Aorta (tissue), 5 donors: Measurements from ENCODE around the gene ABCB1. TPM values are rescaled to one million over a fixed set of nuclear protein-coding genes. Genes with fewer than 3 reads are reported as not detected.

Experiments used
- ATAC-seq: fragments of 200-7000 bp; cut with Tn5 transposase; one replicate; pipeline ENCODE4 v1.9.1; 2022; ENCODE audit warnings: moderate library complexity; ENCODE audit not compliant: low FRiP score
- DNase-seq, 2 donors: peaks; one replicate each; pipeline ENCODE4 v3.0.0-alpha.2; 2020
- H3K27ac ChIP-seq, 2 donors: one replicate each; pipeline ENCODE4 v1.5.1; 2013; ENCODE audit warnings: low read length in 2 of 2, mild to moderate bottlenecking in 2 of 2, moderate library complexity in 2 of 2, control low read depth in 1 of 2, inconsistent platforms in 1 of 2, low read depth in 1 of 2
- H3K27me3 ChIP-seq, 2 donors: one replicate each; pipeline ENCODE4 v1.6.1; 2013; ENCODE audit warnings: control low read depth in 1 of 2, low read length in 1 of 2, mild to moderate bottlenecking in 1 of 2, moderate library complexity in 1 of 2; ENCODE audit not compliant: insufficient read depth in 2 of 2, control insufficient read depth in 1 of 2
- H3K36me3 ChIP-seq, 2 donors: one replicate each; pipeline ENCODE4 v1.6.1; 2013; ENCODE audit warnings: control low read depth in 1 of 2, low read length in 1 of 2, mild to moderate bottlenecking in 1 of 2; ENCODE audit not compliant: insufficient read depth in 2 of 2, control insufficient read depth in 1 of 2
- H3K4me1 ChIP-seq, 2 donors: one replicate each; pipeline ENCODE4 v1.6.1; 2013; ENCODE audit warnings: low read length in 2 of 2, control low read depth in 1 of 2, mild to moderate bottlenecking in 1 of 2, moderate library complexity in 1 of 2; ENCODE audit not compliant: insufficient read depth in 2 of 2, control insufficient read depth in 1 of 2
- H3K4me3 ChIP-seq, 2 donors: one replicate each; pipeline ENCODE4 v1.5.1; 2013; ENCODE audit warnings: low read length in 2 of 2, control low read depth in 1 of 2, mild to moderate bottlenecking in 1 of 2
- H3K9me3 ChIP-seq: one replicate; pipeline ENCODE4 v1.6.1; 2013; ENCODE audit warnings: mild to moderate bottlenecking, low read length; ENCODE audit not compliant: control insufficient read depth
- WGBS, 2 donors: extraction: QIAGEN DNeasy Blood & Tissue Kit; methylation state at CpG; one replicate each; pipeline ENCODE4 v1.1.7; 2013; 5-methylcytosine and 5-hydroxymethylcytosine counted together
- intact Hi-C, 2 donors: fragments of 100-400 bp; cut with DNase I; formaldehyde crosslinking; loops; one replicate each; pipeline versions ENCODE4 v1.14.2 to v1.15.0; 2022
- polyA plus RNA-seq, 2 donors: library from polyadenylated mRNA; stranded (reverse); fragments of 200-250 nt; gene quantifications; one replicate each; pipeline ENCODE4 v1.2.3, GENCODE V29; 2013
- total RNA-seq, 2 donors: library from RNA; stranded (reverse); fragmentation: NEBNext Ultra II Directional; extraction: Animal tissue kit (Norgen Biotek cat#: 25700); gene quantifications; one replicate each; pipeline ENCODE4 v1.2.1, GENCODE V29; 2021
- donor health status: healthy with polysubstance abuse.
- donor health status: Bipolar disorder and iron deficiency.
- donor health status: DM: no; HTN: no; CAD: no.
- donor health status: DM: no; HTN: no; CAD: no.
- donor health status: DM: yes; HTN: yes; CAD: no.

The ABCB1 gene
- total and polyA plus RNA-seq, 4 donors, result 0.05 to 10.6 (median 2.8) TPM

- intact Hi-C loops, result no loop called here
- 53 to 55% methylated on average over 1 of the region's 1 CpG for WGBS, 2 donors
- ATAC-seq (no peak), DNase-seq (no peak)
- Histone ChIP-seq H3K27ac (no peak overlapping the region), H3K27me3 (peaks cover 0 to 1% of the 10 kb centered on the region in 2 donors), H3K4me1 (no peaks in the 10 kb centered on the region), H3K9me3 (no peaks in the 10 kb centered on the region), H3K4me3 (no peak overlapping the region), H3K36me3 (no peaks in the 10 kb centered on the region)
These were observed 14.5 kb upstream of the ABCB1 start for GRCh38 chr7:87615197-87615596.

GRCh38 chr7:87609916-87610315, 9.2 kb upstream of the ABCB1 start:
- ATAC-seq (no peak), DNase-seq (no peak)
- H3K4me3 ChIP-seq, result no peak overlapping the region
- H3K27ac ChIP-seq, result no peak overlapping the region
- no peaks in the 10 kb centered on the region for H3K9me3 ChIP-seq
- intact Hi-C loops, result no loop called here
- H3K4me1 ChIP-seq, result no peaks in the 10 kb centered on the region
- no peaks in the 10 kb centered on the region for H3K27me3 ChIP-seq
- 88 to 91% methylated on average over 5 of the region's 5 CpGs for WGBS, 2 donors
- no peaks in the 10 kb centered on the region for H3K36me3 ChIP-seq

- Histone ChIP-seq H3K27me3 (no peaks in the 10 kb centered on the region), H3K4me1 (no peaks in the 10 kb centered on the region), H3K9me3 (no peaks in the 10 kb centered on the region), H3K36me3 (no peaks in the 10 kb centered on the region), H3K4me3 (no peak overlapping the region), H3K27ac (no peak overlapping the region)
- intact Hi-C loops, result no loop called here
- ATAC-seq (no peak), DNase-seq (no peak)
- WGBS, 2 donors, result 3 to 5% methylated on average over 3 of the region's 3 CpGs
These were observed 7.7 kb upstream of the ABCB1 start for GRCh38 chr7:87608431-87608830.

- DNase-seq (no peak), ATAC-seq (no peak)
- Histone ChIP-seq H3K4me3 (no peak overlapping the region), H3K27ac (no peak overlapping the region), H3K36me3 (no peaks in the 10 kb centered on the region), H3K4me1 (no peaks in the 10 kb centered on the region), H3K9me3 (no peaks in the 10 kb centered on the region), H3K27me3 (no peaks in the 10 kb centered on the region)
- 88% methylated on average over 1 of the region's 1 CpG for WGBS, 2 donors
- intact Hi-C loops, result no loop called here
These were observed 3.6 kb upstream of the ABCB1 start for GRCh38 chr7:87604264-87604663.

- no peak overlapping the region for H3K4me3 ChIP-seq
- no peaks in the 10 kb centered on the region for H3K36me3 ChIP-seq
- intact Hi-C loops, result no loop called here
- WGBS, 2 donors, result 60 to 64% methylated on average over 10 of the region's 10 CpGs
- H3K27ac ChIP-seq, result no peak overlapping the region
- DNase-seq (peak in 1 of 2 donors; percentile 57), ATAC-seq (no peak)
- no peaks in the 10 kb centered on the region for H3K4me1 ChIP-seq
- H3K9me3 ChIP-seq, result no peaks in the 10 kb centered on the region
- H3K27me3 ChIP-seq, result no peaks in the 10 kb centered on the region
These were observed 1.3 kb downstream of the ABCB1 start for GRCh38 chr7:87599336-87599735.

- WGBS, 2 donors, result 85 to 86% methylated on average over 4 of the region's 4 CpGs
- DNase-seq, result no peak
- Histone ChIP-seq H3K4me1 (no peaks in the 10 kb centered on the region), H3K36me3 (no peaks in the 10 kb centered on the region), H3K4me3 (no peak overlapping the region), H3K27me3 (no peaks in the 10 kb centered on the region), H3K9me3 (no peaks in the 10 kb centered on the region), H3K27ac (no peak overlapping the region)
- no peak for ATAC-seq
- intact Hi-C loops, result no loop called here
These were observed 2.3 kb downstream of the ABCB1 start for GRCh38 chr7:87598234-87599009.

- H3K9me3 ChIP-seq, result no peaks in the 10 kb centered on the region
- intact Hi-C loops, result no loop called here
- WGBS, 2 donors, result 33 to 37% methylated on average over 1 of the region's 1 CpG
- no peaks in the 10 kb centered on the region for H3K4me1 ChIP-seq
- no peaks in the 10 kb centered on the region for H3K27me3 ChIP-seq
- no peak overlapping the region for H3K27ac ChIP-seq
- no peak overlapping the region for H3K4me3 ChIP-seq
- no peak for ATAC-seq
- no peaks in the 10 kb centered on the region for H3K36me3 ChIP-seq
- DNase-seq, result no peak
These were observed 4.0 kb downstream of the ABCB1 start for GRCh38 chr7:87596696-87597095.

GRCh38 chr7:87596136-87596535, 4.5 kb downstream of the ABCB1 start:
- Histone ChIP-seq H3K9me3 (no peaks in the 10 kb centered on the region), H3K27me3 (no peaks in the 10 kb centered on the region), H3K27ac (no peak overlapping the region), H3K36me3 (no peaks in the 10 kb centered on the region), H3K4me1 (no peaks in the 10 kb centered on the region), H3K4me3 (no peak overlapping the region)
- no peak for ATAC-seq
- 57 to 59% methylated on average over 1 of the region's 1 CpG for WGBS, 2 donors
- intact Hi-C loops, result no loop called here
- DNase-seq, result no peak

- 89 to 92% methylated on average over 1 of the region's 1 CpG for WGBS, 2 donors
- intact Hi-C loops, result no loop called here
These were observed 8.4 kb downstream of the ABCB1 start for GRCh38 chr7:87592300-87592699.

More at GRCh38 chr7:87592300-87592699, 8.4 kb downstream of the ABCB1 start:
- H3K27me3 ChIP-seq, result no peaks in the 10 kb centered on the region
- no peak overlapping the region for H3K4me3 ChIP-seq
- no peaks in the 10 kb centered on the region for H3K36me3 ChIP-seq
- ATAC-seq (no peak), DNase-seq (no peak)
- no peaks in the 10 kb centered on the region for H3K9me3 ChIP-seq
- H3K4me1 ChIP-seq, result no peaks in the 10 kb centered on the region
- no peak overlapping the region for H3K27ac ChIP-seq
